HG02885 (cell line): ENCODE measurements around the gene NUDT4.
A peak's percentile ranks its signal among the peaks of the same experiment; 100 is the strongest.
"Not testable (repeated sequence)": the region's sequence is repeated elsewhere in the genome, so short reads cannot be mapped to it uniquely, and the experiment has no call there.

Source experiments
- ATAC-seq: cut with Tn5 transposase; IDR thresholded peaks from one replicate; pipeline ENCODE4 v1.9.1; 2021; ENCODE audit warnings: mild to moderate bottlenecking; ENCODE audit not compliant: unreplicated experiment, poor library complexity

Gene NUDT4

DNA sequence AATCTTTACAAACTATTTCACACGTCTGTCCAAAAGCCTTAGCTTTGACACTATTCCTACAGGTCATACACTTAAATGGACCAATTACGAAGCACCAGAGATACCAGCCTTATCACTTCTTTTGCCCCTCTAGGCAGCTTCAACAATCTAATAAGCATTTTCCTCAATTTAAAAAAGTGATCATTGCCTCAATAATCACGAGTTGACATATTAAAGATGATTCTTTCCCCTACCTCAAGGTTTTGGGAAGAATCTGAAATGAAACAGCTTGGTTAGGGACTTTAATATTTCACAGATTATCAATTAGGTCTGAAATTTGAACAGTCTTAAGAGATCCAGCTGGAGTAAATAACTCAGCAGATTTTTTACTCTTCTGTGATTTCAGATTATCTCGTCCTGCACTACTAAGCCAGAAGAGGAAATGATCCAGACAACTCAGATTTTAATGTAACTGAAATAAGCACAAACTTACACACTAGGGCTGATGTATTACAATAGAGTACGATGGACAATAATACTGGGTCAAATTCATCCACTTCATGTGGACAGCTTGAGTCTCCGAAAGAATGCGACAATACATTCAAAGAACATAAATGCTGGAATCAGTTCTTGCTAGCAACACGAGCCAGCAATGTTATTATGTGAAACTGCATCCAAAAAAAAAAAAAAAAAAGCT lies 48.1 kb downstream of the NUDT4 start:
- peak; percentile 21 for ATAC-seq

DNA sequence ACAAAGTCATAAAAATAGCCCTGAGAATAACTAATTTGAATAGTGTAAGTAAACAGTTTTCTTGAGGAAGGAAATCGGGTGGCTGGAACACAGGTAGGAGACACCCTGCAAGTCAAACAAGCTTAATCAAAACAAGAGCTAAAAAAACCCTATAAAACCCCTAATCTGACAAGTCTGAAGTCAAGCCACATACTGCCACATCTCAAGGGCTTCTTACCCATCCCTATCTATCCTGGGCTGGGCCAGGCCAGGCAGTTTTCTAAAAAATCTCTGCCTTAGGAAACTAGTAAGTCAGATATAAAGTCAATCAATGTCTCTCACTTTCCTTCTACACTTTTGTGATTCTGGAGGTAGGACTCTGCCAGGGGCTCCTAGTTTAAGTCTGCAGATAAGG lies 48.7 kb downstream of the NUDT4 start:
- peak; percentile 36 for ATAC-seq

DNA sequence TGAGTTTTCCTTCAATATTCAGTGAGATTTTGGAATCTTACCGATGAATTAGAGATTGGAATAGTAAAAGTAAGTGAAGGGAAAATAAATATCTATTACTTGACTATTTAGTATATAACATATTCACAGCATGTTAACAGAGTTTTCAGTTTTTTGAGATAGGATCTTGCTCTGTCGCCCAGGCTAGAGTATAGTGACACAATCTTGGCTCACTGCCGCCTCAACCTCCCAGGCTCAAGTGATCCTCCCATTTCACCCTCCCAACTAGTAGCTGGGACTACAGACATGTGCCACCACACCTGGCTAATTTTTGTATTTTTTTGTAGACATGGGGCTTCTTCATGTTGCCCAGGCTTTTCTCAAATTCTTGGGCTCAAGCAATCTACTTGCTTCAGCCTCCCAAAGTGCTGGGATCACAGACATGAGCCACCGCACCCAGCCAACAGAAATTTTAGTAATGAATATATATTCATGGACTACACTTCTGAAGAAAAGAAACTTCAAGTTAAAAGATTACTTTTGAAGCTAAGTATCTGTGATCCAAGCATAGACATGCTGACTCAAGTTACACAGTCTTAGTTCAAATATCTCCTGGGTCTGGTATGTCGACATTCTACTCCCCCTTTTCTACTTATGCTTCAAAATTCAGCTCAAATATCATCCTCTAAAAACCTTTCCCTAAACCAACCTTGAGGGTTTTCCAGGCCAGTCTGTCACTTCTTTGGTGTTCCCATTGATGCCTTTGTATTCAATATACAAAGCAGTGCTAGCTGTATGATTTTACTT lies 50.2 kb downstream of the NUDT4 start:
- no peak for ATAC-seq

DNA sequence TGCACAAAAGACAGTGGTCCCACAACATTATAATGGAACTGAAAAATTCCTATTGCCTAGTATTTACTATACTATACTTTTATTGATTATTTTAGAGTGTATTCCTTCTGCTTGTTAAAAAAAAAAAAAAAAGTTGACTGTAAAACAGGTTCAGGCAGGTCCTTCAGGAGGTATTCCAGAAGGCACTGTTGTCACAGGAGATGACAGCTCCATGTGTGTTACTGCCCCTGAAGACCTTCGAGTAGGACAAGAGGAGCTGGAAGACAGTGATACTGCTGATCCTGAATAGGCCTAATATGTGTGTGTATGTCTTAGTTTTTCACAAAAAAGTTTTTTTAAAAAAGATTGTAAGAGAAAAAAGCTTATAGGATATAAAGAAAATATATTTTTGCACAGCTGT lies 51.7 kb downstream of the NUDT4 start:
- no peak for ATAC-seq

DNA sequence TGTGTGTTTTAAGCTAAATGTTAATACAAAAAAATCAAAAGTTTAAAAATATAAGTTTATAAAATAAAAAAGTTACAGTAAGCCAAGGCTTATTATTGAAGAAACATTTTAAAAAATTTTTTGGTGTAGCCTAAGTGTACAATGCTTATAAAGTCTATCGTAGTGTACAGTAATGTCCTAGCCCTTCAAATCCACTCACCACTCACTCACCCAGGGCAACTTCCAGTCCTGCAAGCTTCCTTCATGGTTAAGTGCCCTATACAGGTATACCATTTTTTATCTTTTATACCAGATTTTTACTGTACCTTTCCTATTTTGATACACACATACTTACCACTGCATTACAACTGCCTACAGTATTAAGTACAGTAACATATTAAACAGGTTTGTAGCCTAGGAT lies 52.1 kb downstream of the NUDT4 start:
- ATAC-seq = no peak

DNA sequence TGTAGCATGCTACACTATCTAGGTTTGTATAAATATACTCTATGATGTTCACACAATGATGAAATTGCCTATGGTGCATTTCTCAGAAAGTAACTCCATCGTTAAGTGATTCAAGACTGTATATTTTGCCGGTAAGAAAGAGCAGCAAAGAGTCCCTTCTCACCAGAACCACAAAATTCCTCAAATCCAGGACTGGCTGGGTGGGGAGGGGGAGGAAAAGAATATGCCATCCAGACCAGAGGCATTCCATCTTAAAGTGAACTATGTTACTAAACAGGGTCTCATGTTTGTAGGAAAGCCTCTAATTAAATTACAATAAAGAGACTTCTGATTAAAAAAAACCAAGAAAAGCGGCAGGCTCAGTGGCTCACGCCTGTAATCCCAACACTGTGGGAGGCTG lies 52.6 kb downstream of the NUDT4 start:
- ATAC-seq = no peak

DNA sequence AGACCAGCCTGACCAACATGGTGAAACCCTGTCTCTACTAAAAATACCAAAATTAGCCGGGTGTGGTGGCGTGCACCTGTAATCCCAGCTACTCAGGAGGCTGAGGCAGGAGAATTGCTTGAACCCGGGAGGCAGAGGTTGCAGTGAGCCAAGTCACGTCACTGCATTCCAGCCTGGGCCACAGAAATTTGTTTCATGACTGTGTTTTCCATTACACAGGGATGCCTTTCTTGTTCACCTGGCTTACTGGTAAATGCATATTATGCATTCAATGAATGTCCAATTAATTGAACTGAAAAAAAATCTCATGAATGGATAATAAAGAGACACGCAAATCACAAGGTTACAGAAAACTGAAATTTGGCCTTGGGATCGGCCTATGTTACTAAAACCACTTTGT lies 54.3 kb downstream of the NUDT4 start:
- ATAC-seq = not testable (repeated sequence)

DNA sequence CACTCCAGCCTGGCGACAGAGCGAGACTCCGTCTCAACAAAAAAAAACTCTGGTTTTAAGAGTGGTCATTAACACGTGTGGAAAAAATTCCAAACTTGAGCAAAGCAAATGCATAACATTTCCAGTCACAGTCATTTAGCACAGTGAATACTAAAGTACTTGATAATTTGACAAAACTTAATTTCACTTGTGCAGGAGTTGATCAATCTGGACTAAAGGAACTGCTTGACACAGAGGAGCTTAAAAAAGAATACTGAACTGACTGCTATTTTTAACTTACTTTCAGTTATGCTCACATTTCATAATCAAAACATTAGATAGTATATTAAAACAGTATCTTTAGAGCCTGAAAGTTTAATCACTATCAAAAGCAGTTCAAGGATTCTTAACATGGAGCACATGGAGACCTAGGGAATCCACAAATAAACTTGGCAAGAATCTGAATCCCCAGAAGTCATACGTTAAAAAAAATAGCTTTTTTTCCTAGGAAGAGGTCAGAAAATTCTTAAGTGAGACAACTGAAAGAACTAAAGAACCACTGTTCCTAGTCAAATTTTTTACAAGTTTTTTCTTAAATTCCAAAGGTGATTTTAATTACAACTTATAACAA lies 56.6 kb downstream of the NUDT4 start:
- no peak for ATAC-seq

DNA sequence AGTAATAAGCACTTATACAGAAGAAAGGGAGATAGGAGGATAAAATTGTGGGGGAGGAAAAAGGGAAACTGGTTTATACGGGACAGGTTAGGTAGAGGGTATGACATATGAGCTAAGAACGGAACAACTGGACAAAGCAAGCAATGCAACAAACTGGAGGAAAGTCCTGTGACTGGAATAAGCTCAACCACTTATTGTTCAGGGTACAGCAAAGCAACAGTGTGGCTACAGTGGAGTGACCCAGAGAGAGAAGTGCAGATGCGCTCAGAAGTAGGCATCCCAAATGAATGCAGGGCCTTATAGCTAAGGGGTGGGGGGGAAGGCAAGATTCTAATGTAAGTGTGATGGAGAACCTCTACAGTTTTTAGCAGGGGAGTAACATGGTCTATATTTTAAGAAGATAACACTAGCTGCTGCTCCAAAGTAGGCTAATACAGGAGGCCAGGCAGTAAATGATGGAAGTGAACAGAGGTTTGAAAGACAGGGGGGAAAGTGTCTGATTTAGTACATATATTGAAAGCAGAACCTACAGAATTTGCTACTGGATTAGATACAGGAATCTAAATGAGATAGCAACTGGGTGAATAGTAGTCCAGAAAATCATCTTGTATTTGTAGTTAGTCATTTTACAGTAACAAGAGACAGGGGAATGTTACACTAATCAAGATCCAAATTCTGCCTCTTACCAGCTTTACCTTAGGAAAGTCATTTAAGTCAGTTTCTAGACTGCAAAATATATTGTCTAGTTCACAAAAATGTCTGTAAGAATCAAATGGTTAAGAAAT lies 60.7 kb downstream of the NUDT4 start:
- no peak for ATAC-seq

DNA sequence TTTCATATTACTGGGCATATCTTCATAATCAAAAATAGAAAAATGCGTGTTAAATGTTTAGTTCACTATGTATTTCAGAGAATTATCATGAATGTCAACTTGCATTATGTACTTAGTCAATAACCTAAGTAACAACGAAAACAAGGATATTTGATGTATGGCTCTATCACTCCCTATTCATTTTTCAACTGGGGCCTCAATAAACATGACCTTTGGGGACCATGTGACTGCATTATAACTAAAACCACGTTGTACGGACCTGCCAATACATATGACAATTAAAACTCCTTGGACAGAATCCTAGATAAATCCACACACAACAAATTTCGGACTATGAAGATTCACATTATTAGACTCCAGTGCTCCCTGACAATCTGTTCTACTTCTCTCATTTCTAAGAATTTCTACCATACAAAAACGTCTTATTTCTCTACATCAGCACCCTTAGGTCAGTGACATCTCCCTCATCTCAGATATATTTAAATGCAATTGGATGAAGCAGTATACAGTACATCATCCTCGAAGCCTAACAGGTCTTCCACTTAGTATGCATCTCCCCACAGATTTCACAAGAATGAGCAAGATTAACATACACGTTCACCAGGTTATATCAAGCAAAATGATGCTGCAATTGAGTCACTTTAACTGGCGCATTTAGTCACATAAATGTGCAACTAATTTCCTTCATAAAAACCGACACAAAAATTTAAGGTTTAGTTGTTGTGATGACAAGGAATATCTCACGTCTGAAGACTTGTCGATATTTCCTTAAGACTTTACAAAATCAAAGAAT lies 62.5 kb downstream of the NUDT4 start:
- ATAC-seq = no peak

DNA sequence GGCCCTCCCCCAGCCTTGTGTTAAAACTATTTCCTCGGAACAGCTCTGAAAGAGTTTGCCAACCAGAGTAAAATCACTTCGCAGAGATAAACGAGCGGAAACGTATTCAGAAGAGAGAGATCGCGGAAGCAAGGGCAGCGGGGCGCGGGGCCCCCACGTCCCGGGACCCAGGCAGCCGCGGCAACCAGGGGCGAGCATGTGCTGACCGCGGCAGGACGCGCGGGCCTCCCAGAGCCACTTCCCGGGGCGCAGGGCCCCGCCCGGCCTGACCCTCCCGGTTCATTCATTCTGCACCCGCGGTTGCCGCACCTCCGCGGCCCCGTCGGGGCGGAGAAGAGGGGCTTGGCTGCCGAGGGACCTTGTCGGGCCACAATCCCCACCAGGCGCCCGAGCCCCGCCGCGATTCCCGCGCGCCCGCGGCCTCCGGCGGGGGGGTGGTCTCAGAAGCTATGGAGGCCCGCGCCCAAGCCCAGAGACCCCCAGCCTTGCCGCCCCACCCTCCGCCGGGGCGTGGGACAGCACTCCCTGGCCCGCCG lies 63.4 kb downstream of the NUDT4 start:
- ATAC-seq = no peak

DNA sequence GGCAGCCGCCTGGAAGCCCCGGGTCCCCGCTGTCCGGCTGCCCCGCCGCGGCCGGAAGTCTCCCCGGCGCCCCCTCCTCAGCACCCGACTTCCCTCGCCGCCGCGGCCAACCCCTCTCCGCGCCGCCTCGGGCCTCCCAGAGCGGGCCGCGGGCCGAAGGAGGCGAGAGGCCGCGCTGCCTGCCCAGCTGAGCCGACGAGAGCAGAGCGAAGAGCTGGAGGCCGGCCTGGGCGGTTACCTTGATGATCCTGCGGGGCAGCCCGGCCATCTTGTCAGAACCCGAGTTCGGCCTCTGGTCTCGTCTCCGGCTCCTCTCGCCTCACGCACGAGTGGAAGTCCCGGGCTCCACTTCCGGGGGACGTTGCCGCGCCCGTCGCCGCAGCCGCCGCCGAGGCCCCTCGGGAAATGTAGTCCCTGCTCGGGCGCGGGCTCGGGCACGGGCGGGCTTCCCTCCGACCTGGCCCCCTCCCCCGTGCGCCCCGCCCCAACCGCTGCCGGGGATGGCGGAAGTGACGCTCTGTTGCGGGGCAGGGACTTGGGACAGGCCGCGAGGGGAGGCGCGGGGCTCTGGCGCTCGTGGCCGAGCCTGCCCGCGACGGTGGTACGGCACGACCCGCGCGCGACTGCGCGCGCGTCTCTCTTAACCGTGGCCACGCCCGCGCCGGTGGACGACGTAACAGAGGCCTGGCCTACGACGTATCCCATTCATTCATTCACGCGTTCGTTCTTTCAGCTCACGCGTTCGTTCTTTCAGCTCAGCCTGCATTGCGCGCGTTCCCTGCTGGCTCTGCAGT lies 64.1 kb downstream of the NUDT4 start, which contains the start of gene UBE2N:
UBE2N (minus strand) TSS at position 331 of the 794 bp plus-strand sequence; CDS start at position 268, 63 bp downstream.
- ATAC-seq = peak; percentile 78

DNA sequence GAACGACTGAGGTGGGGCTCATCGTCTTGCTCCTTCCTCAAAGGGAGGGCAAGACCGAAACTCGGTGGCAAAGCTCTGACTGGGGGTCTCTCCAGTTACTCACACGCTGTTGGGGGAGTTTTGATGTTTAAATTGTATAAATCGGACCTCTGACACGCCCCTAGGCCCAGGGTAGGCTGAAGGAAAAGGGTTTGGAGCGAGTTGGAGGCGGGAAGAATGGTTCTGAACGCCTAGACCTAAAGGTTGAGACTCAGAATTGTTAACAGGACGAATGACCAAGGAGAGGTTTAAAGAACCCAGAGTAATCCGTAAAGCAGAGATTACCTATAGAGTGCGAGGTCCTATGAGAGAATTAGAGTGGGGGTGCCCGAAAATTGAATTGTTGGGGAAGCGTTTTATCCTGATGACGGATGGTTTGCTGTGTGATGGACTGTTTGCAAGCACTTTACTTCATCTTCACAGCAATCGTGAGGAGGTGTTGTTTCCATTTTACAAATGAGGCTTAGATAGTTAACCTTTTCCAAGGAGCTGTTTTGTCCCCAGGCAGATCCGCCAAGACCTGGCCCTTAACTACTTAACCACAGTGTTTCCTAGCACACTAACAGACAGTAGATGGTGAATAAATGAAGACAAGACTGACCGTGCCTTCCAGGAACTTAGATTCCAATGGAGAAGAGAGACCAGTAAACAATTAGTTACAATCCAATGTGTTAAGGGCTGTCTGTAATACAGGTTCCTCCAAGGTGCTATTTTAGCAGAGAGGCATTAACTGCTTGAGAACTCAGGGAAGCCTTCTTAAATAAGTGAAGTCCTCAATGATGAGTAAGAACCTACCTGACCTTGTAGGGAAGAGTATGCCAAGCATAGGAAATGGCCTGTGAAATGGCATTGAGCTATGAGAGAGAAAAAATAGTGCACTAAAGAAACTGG lies 65.0 kb downstream of the NUDT4 start:
- no peak for ATAC-seq

DNA sequence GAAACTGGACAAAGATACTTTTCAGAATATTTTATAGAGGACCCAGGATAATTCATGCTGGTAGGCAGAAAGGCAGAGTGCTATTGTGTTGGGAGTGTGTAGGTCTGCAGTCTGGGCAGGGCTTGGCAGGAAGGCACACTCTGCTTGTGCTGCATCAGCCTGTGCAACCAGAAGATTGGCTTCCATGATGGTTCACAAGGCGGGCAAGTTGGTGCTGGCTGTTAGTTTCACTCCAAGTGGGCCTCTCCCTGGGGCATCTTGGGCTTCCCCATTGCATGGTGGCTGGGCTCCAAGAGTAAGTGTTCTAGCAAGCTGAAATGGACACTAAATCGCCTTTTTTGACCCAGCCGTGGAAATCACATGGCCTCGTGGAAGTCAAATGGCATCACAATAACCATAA lies 65.9 kb downstream of the NUDT4 start:
- no peak for ATAC-seq

DNA sequence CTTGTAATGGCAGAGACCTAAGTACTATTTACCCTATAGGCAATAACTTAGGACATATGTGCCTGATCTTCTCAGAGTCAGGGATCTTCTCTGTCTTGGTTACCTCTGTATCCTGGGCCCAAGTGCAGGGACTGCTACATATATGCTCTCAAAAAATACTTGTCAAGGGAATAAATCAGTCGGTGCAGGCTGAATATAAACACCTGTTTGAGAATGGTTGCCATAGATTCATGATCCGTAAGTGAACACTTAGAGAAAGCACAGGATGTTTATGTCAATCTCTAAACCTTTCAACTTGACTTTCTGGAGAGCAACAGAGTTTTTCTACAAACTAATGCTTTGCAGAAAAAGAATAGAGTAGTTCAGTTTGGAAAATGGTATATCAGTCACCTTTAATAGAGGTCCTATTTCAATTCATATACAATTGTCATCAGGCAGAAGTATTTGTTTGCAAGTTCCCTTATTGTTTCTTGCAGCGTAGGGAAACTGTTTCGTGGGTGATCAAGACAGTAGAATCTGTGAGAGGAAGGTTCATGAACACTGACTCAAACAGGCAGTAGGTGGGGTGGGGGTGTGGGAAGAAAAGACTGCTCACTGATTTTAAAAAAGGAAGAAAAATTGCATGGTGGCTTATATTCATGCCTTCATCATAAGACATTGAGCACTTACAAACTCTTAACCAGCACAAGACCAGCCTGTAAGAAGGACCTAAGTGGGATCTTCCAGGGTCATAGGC lies 70.0 kb downstream of the NUDT4 start:
- no peak for ATAC-seq

DNA sequence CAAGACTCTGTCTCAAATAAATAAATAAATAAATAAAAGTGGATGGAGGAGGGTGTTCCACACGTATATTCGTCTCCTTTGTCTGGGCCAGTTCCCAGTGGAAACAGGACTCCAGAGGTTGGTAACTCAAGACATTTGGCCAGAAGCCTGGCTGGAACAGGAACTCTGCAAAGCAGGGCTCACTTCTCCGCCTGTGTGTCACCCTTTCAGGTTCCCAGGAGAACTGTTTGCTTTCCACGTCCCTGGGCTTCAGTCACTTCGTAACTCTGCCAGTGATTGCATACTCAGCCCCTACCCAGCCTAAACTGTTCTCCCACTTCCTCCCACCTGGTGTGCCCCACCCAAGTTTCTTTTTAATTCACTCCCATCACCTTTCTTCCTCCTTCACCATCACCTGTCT lies 71.1 kb downstream of the NUDT4 start:
- ATAC-seq = peak; percentile 22

DNA sequence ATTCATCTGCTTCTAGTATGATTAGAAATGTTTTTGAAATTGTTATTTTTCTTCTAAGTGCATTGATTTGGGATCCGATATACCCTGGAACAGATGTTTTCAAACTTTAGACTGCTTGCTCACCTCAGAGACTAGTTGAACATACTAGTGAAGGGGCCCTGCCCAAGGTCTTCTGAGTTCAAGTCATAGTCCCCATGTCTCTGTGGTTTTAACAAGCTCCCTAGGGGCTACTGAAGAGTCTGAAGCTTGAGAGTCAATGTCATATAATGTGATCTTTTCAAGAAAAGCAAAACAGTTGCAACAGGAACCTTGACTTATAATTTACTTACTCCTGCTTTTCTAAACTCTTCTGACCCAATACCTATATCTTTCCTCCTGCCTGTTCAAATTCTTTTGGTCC lies 71.6 kb downstream of the NUDT4 start:
- peak; percentile 92 for ATAC-seq
